HEK293T (cell line): ENCODE measurements around the gene RNF130.
A peak's percentile ranks its signal among the peaks of the same experiment; 100 is the strongest.

Experiments used
- CTCF ChIA-PET: fragments of 350-600 bp; formaldehyde crosslinking; extraction: SDS; loops from one replicate; lab custom pipeline; 2021; ENCODE audit warnings: antibody characterized with exemption, inconsistent platforms; lab: Yijun Ruan, JAX
- POLR2A ChIA-PET: fragments of 350-600 bp; formaldehyde crosslinking; extraction: SDS; loops from one replicate; lab custom pipeline; 2020; ENCODE audit warnings: antibody characterized with exemption, inconsistent platforms; lab: Yijun Ruan, JAX
- DNase-seq: peaks from one replicate; pipeline ENCODE4 v3.0.0; 2012; ENCODE audit warnings: mixed read lengths; ENCODE audit errors: extremely low spot score
- ARNT ChIP-seq: fragments of 450-650 bp; IDR thresholded peaks from 2 replicates; pipeline ENCODE4 v1.6.1; 2017; ENCODE audit warnings: mild to moderate bottlenecking
- BHLHE40 ChIP-seq: fragments of 450-650 bp; IDR thresholded peaks from 2 replicates; pipeline ENCODE4 v1.6.1; 2016; ENCODE audit warnings: mild to moderate bottlenecking, moderate library complexity, borderline replicate concordance
- CTBP1 ChIP-seq: fragments of 450-650 bp; IDR thresholded peaks from 2 replicates; pipeline ENCODE4 v1.6.1; 2016; ENCODE audit warnings: borderline replicate concordance
- ELF4 ChIP-seq: fragments of 450-650 bp; IDR thresholded peaks from 2 replicates; pipeline ENCODE4 v1.6.1; 2017; ENCODE audit warnings: antibody characterized with exemption
- FOXA1 ChIP-seq: fragments of 450-650 bp; IDR thresholded peaks from 2 replicates; pipeline ENCODE4 v1.6.1; 2016; ENCODE audit warnings: mild to moderate bottlenecking
- FOXK2 ChIP-seq: fragments of 450-650 bp; IDR thresholded peaks from 2 replicates; pipeline ENCODE4 v1.6.1; 2016; ENCODE audit warnings: mild to moderate bottlenecking
- FOXM1 ChIP-seq: fragments of 450-650 bp; IDR thresholded peaks from 2 replicates; pipeline ENCODE4 v1.6.1; 2017; ENCODE audit warnings: mild to moderate bottlenecking, borderline replicate concordance
- HDGF ChIP-seq: fragments of 450-650 bp; IDR thresholded peaks from 2 replicates; pipeline ENCODE4 v1.6.1; 2017; ENCODE audit warnings: antibody characterized with exemption, borderline replicate concordance
- L3MBTL2 ChIP-seq: fragments of 450-650 bp; conservative IDR thresholded peaks from 2 replicates; pipeline ENCODE4 v1.6.1; 2016; ENCODE audit warnings: mild to moderate bottlenecking
- LEF1 ChIP-seq: fragments of 450-650 bp; IDR thresholded peaks from 2 replicates; pipeline ENCODE4 v1.6.1; 2017; ENCODE audit warnings: mild to moderate bottlenecking, borderline replicate concordance
- NFRKB ChIP-seq: fragments of 450-650 bp; IDR thresholded peaks from 2 replicates; pipeline ENCODE4 v1.6.1; 2016; ENCODE audit warnings: mild to moderate bottlenecking, moderate library complexity
- PKNOX1 ChIP-seq: fragments of 450-650 bp; IDR thresholded peaks from 2 replicates; pipeline ENCODE4 v1.6.1; 2016
- SP1 ChIP-seq: fragments of 450-650 bp; IDR thresholded peaks from 2 replicates; pipeline ENCODE4 v1.6.1; 2017
- TARDBP ChIP-seq: fragments of 450-650 bp; IDR thresholded peaks from 2 replicates; pipeline ENCODE4 v1.6.1; 2016
- ZNF384 ChIP-seq: fragments of 450-650 bp; IDR thresholded peaks from 2 replicates; pipeline ENCODE4 v1.6.1; 2016

RNF130 gene

DNA sequence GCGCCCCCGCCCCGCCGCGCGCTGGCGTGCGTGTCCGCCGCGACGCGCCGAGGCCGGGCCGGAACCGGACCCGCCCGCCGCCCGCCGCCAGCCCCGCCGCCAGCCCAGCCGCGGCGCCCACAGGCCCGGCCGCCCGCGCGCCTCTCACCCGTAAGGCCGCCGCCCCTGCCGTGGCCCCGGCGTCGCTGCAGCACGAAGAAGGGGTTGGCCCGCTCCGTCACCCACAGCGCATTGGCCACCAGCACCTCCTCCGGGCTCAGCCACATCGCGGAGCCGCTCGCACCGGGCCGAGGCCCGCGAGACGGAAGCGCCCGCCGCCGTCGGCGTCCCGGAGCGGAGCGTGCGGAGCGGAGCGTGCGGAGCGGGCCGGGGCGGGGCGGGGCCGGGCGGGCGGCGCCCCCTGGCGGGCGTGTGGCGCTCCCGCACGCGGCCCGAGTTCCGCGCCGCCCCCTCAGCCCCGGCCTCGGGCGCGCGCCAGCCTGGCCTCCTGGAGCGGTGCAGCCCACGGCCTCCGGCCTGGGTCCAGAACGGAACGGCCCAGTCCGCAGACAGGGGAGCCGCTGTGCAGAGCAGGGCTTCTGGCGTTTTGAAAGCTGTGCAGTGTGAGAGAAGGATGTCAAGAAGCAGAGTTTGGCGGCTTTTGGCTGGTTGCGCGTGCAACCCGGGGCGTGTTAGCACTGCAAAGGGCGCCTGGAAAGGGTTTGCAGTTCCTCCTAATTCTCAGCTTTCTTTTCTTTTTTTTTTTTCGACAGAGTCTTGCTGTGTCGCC, 163.8 kb downstream of the RNF130 start, which contains the start of gene TBC1D9B:
Gene TBC1D9B, minus strand, starts transcription at position 342 of the 769 bp plus-strand sequence. Its CDS starts 76 bp downstream, at position 266.
- POLR2A ChIA-PET = interaction anchor here (0.8 kb wide), 1 partner anchor 183 kb away, joined by 4 read pairs; no protein-coding TSS in a partner anchor
- DNase-seq = peak; percentile 93
- CTCF ChIA-PET = interaction anchor here (0.6 to 1.1 kb wide), 3 partner anchors 25 to 192 kb away, joined by 3 to 4 read pairs (median 3); no protein-coding TSS in a partner anchor
- TF ChIP-seq L3MBTL2 = peak; percentile 36; the same call in 1 of the 2 replicates
- 0 out of 2 replicates have a peak, but pooled peaks have one; percentile 6 for TF ChIP-seq FOXM1
- peak; percentile 70 for TF ChIP-seq ARNT
- no peak for TF ChIP-seq SP1
- no peak for TF ChIP-seq BHLHE40
- no peak for TF ChIP-seq FOXK2
- TF ChIP-seq LEF1 = no peak
- TF ChIP-seq FOXA1 = no peak

DNA sequence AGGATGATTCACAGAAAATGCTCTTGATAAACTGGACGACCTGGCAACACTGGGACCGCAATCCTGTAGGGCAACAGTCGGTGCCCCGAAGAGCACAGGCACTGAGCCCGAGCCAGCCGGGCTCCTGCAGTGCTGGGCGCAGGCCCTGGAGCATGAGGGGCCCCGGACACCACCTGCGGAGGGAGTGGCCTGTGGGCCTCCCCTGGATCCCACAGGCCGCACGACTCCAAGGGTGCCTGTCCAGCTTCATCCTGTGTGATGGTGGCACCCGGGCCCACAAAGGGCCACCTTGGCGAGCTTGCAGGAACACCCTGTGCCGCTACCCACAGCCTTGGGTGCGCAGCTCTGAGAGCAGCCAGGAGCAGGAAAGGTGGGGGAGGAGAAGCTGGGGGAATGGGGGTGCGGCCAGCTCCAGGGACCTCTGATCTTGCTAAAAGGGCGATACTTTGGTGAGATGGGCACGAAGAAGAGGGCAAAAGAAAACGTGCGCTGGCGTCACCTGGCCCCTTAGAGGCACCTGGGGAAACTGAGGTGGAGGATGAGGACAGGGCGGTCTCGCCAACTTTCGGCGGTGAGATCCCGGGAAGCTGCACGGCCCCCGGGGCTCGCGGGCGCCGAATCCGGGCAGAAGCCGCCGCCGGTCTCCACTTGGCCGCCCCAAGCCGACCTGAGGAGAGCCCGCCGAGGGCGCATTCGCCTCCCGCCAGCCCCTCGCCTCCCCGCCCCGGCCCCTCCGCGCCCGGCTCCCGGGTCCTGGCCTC, 164.6 kb downstream of the RNF130 start:
- CTCF ChIA-PET = interaction anchor here (0.7 to 1.5 kb wide), 3 partner anchors 15 to 105 kb away, joined by 3 to 6 read pairs (median 6); no protein-coding TSS in a partner anchor
- POLR2A ChIA-PET = interaction anchor here (0.6 to 0.8 kb wide), 2 partner anchors 80 to 184 kb away, joined by 3 to 4 read pairs; no protein-coding TSS in a partner anchor
- DNase-seq = peak; percentile 53
- TF ChIP-seq PKNOX1 = no peak
- no peak for TF ChIP-seq BHLHE40
- TF ChIP-seq HDGF = no peak

DNA sequence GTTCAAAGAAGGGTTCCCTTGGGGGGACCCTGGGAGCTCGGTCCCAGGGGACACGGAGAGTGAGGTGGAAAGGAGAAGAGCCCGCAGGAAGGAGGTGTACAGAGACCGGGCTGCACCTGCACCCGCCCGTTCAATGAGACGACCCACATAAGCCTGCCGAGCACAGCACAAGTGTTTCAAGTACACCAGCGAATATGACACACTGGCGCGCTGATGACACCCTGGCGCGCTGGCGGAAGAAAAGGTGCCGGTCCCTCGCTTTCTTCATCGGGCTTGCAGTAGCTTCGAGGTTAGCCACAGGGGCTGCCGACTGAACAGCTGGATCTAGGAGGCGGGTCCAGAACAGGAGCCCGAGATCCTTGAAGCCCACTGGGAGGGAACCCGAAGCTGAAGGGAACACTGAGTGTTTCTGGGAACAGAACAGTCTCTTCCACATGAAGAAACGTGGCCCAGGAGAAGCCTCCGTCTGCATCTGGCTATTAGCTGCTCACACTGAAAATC, 165.2 kb downstream of the RNF130 start:
- POLR2A ChIA-PET = interaction anchor here (0.6 kb wide), 1 partner anchor 79 kb away, joined by 3 read pairs; no protein-coding TSS in a partner anchor
- CTCF ChIA-PET = interaction anchor here (0.7 to 1.5 kb wide), 2 partner anchors 15 to 104 kb away, joined by 6 read pairs; no protein-coding TSS in a partner anchor
- no peak for DNase-seq
- TF ChIP-seq PKNOX1 (no peak), ELF4 (no peak), BHLHE40 (no peak), ZNF384 (no peak), FOXK2 (no peak), TARDBP (no peak), SP1 (no peak), HDGF (no peak), L3MBTL2 (no peak), CTBP1 (no peak)

DNA sequence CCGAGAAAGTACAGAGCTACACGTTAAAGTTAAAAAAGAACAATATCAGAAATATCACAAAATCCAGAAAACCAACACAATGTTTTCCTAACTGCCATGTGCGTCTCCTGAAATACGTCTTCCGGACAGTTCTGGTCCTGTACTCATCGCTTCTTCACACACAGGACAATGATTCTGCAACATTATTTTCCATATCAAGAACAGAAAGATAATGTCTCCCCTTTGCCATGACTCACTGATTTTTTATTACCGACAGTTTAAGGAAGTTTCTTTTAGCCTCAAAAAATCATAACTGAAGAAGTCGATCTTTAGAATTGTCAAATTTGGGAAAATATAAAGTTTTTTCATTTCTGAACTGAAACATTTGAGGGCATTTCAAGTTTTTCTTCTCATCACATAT, 166.4 kb downstream of the RNF130 start:
- CTCF ChIA-PET = no interaction called here
- POLR2A ChIA-PET = no interaction called here
- no peak for TF ChIP-seq SP1
- TF ChIP-seq NFRKB = no peak
- no peak for DNase-seq
